GM12891 (cell line): ENCODE data around the gene CSNK2A1.

Experiments used
- PAX5 ChIP-seq: IDR thresholded peaks from 2 replicates; pipeline ENCODE4 v1.6.1; 2011; ENCODE audit warnings: low read length, moderate library complexity, mild to moderate bottlenecking; ENCODE audit not compliant: insufficient read depth, severe bottlenecking
- POLR2A ChIP-seq: IDR thresholded peaks from 2 replicates; pipeline ENCODE4 v1.6.1; 2011; ENCODE audit warnings: low read depth, low read length, control low read depth
- POLR2AphosphoS5 ChIP-seq: IDR thresholded peaks from 2 replicates; pipeline ENCODE4 v1.6.1; 2011; ENCODE audit warnings: low read depth, low read length, control low read depth
- SPI1 ChIP-seq: IDR thresholded peaks from 2 replicates; pipeline ENCODE4 v1.6.1; 2011; ENCODE audit warnings: low read depth, low read length, control low read depth
- TAF1 ChIP-seq: IDR thresholded peaks from 2 replicates; pipeline ENCODE4 v1.6.1; 2011; ENCODE audit warnings: low read depth, low read length, control low read depth

- TF ChIP-seq POLR2AphosphoS5 (no peak), POLR2A (no peak), TAF1 (no peak), PAX5 (no peak), SPI1 (no peak)
Measured at GRCh38 chr20:575230-575629, 31.6 kb upstream of the CSNK2A1 start.
